HG03139 (cell line): ENCODE results near the gene TEX19.
"Not testable (repeated sequence)": the region's sequence is repeated elsewhere in the genome, so short reads cannot be mapped to it uniquely, and the experiment has no call there.

Source experiments
- ATAC-seq: cut with Tn5 transposase; IDR thresholded peaks from one replicate; pipeline ENCODE4 v1.9.1; 2021; ENCODE audit not compliant: unreplicated experiment

TEX19 gene

GRCh38 chr17:82334204-82334621, 24.8 kb upstream of the TEX19 start:
- ATAC-seq, result no peak

DNA sequence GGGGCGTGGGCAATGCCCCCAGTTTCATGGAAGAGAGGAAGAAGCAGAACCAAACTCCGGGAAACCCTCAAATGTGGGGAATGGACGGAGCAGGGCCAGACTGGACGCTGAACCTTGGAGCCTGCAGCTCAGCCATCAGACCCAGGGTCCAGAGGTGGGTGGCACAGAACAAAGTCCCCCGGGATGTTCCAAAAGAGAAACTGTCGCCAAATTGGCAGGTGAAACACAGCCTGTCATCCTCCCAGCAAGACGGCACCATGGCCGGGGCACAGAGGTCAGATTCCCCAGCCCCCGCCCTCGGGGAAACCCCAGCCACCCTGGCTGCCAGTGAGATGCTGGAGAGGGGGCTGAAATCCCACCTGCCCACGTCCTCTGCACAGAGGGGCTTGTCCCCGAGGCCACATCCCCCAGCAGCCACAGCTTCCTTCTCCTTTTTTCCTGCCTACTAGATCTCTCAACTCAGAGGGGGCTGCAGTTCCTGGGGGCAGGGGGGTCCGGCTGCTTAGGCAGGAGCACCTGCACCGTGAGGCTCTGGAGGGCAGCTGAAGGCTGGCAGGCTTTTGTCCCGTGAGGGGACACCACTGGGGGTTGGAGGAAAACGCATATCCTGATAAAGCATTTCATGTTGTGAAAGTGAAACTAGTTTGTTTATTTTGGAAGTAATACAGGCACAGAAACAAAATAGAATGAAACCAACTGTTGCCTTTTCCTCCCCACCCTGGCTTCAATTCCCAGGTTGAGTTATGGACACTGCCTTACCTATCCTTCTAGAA, 24.2 kb upstream of the TEX19 start:
- no peak for ATAC-seq

- ATAC-seq, result no peak
Measured at GRCh38 chr17:82338858-82339633, 20.0 kb upstream of the TEX19 start.

DNA sequence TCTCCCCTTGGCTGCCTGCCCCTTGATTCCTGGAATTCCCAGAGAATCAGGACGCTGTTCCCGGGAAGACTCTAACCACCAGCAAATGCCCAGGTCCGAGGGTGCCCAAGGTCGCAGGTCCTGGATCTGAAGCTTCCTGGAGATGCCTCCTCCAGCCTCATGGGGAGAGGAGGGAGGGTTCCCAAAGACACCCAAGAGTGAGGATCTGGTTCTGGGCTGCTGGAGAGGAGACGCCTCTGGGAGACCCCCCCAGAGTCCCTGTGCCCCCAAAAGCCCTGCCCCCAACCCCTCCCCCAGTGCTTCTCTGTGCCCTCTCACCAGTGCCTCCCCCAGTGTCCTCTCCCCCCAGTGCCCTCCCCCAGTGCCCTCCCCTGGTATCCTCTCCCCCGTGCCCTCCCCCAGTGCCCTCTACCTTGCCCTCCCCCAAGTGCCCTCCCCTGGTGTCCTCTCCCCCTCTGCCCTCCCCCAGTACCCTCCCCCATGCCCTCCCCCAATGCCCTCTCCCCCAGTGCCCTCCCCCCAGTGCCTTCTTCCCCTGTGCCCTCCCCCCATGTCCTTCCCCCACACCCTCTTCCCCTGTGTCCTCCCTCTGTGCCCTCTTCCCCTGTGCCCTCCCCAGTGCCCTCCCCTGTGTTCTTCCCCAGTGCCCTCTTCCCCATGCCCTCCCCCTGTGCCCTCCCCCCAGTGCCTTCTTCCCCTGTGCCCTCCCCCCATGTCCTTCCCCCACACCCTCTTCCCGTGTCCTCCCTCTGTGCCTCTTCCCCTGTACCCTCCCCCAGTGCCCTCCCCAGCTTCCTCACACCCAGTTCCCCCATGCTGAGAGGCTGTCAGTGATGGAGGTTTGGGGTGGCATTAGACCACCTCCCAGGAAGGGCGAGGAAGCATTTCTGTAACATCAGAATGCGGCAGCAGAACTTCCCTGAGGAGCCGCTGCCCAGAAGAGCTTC, 19.1 kb upstream of the TEX19 start:
- ATAC-seq, result no peak

GRCh38 chr17:82342361-82343079, 16.5 kb upstream of the TEX19 start:
- no peak for ATAC-seq

GRCh38 chr17:82343560-82343959, 15.5 kb upstream of the TEX19 start:
- ATAC-seq, result no peak

DNA sequence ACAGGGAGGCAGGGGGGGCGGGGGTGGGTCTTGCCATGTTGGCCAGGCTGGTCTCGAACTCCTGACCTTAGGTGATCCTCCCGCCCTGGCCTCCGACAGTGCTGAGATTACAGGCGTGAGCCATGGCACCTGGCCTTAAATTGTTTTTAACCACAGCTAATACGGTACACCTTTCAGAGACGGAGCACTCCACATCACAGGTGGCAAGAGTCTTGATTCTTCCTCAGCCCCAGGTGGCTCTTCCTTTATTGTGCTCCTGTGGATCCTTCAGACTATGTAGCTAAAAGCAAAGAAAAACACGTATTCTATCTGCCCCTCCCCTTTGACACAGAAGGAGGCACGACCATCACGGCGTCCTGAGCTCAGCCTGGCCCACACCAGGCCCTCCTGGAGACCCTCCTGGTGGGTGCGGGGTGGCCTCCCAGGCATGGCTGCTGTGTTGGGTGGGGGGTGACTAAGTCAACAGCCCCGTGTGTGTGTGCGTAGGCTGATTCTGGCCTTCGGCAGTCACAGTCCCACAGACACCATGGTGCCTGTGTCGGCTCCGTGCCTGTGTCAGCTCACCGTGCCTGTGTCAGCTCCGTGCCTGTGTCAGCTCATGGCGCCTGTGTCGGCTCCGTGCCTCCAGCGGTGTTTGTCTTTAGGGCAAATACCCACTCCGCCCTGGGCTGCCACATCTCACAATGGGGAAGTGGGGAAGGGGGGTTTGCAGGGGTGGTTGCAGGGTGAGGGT, 14.7 kb upstream of the TEX19 start:
- no peak for ATAC-seq

GRCh38 chr17:82345151-82345976, 13.7 kb upstream of the TEX19 start:
- ATAC-seq, result no peak

DNA sequence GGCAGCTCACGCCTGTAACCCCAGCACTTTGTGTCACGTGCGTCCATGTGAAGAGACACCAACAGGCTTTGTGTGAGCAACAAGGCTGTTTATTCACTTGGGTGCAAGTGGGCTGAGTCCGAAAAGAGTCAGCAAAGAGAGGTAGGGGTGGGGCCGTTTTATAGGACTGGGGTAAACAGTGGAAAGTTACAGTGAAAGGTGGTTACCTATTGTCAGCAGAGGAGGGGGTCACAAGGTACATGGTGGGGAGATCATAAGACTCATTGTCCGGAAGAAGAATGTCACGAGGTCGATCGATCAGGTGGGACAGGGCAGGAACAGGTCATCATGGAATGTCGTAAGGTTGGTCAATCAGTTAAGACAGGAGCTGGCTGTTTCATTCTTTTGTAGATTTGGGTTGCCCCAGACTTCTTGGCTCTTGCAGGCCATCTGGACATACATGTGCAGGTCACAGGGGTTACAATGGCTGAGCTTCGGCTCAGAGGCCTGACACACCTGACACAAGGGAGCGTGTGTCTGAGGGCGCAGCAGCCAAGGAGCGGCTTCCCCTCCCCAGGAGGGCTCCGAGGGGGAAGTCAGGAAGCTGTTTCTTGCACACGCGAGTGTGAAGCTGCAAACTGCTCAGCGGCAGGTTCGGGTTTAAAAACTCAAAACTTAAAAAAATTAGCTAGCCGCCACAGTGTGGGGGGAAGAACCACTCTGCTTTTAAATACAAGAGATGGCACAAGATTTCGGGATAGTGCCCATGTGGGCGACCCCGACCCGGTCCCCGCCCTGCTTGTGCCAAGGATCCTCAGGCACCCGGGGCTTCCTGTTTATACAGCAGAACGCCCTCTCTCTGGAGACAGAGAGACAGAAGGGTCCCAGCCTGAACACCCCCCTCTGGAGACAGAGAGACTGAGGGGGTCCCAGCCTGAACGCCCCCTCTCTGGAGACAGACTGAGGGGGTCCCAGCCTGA, 12.4 kb upstream of the TEX19 start:
- ATAC-seq, result no peak

GRCh38 chr17:82347994-82348393, 11.1 kb upstream of the TEX19 start:
- not testable (repeated sequence) for ATAC-seq

DNA sequence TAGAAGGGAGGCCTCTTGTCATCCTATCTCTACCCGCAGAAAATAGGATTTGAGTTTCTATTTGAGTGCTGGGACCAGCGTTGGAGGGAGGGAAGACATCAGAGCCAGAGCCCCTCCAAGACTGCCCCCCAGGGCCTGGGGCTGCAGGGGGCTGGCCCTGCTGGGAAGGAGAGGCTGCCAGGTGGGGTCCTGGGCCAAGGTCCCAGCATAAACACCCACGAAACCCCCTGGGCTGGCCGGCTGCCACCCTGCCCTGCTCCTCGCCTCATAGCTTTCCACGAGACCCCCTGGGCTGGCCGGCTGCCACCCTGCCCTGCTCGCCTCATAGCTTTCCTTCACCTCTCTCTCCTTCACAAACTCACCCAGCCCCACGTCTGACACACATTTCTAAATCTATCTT, 10.6 kb upstream of the TEX19 start:
- ATAC-seq, result no peak

- no peak for ATAC-seq
Measured at GRCh38 chr17:82348866-82349265, 10.2 kb upstream of the TEX19 start.

DNA sequence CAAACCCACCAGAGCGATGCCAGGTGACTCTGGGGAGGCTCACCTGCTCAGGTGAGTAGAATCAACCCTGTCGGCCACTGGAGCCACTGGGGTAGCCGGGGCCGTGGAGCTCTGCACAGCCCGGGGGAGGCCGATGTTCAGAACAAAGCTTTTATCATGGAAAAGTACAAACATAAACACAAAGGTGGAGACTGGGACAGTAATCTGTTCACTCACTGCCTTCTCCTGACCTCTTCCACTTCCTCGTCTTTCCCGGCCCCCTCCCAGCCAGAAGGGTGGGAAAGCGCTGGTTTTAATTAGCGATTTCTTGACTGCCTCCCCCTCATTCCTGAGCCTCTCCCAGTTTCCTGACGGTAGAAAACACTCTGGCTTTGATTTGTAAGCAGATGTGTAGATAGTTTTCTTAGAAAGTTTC, 9.8 kb upstream of the TEX19 start:
- no peak for ATAC-seq

DNA sequence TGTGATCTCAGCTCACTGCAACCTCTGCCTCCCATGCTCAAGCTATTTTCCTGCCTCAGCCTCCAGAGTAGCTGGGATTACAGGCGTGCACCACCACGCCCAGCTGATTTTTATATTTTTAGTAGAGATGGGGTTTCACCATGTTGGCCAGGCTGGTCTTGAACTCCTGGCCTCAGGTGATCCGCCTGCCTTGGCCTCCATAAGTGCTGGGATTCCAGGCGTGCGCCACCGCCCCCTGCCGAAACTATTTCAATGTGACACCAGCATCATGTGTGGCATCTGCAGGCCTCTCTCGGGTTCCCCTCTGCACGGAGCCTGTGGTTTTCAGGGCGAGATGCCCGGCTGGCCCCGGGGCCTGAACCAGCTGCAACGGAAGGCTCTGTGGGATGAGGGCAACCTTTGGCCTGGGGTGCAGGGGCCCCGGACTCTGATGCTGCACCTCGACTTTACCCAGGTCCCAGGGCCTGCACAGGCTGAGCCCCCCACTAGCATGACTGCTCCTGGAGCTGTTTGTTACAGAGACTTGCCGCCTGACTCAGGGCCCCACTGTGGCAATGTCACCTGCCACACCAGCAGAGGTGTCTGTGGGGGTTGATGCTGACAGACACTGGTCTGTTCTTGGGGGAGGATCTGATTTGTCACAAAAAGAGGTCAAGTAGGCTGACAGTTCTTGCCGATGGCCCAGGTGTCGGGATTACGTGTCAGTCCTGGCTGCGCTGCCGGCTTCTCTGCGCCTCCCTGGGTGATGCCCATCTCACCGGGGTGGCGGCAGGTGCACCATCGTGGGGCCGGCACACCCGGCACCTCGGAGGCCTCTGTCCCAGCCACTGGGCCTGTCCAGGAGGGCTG, 8.6 kb upstream of the TEX19 start:
- no peak for ATAC-seq

DNA sequence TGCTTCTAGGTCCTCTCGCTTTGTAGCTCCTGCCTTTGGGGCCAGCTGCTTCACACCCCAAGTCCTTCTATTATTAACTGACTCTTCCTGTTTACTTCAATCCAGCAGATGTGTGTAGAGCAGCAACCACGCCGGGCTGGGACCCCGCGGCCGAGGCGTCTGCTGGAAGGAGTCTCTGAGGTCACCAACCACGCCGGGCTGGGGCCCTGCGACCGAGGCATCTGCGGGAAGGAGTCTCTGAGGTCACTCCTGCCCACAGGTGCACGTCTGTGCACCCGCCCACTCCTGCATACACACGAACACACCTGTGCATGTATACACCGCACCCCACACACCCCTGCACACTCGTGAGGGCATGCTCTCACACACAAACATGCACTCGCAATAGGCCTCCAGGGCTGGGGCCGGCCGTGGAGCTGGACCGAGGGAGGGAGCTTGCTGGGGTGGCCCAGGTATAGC, 7.8 kb upstream of the TEX19 start:
- peak; percentile 59 for ATAC-seq

- ATAC-seq, result peak; percentile 55
Measured at GRCh38 chr17:82351713-82352488, 7.1 kb upstream of the TEX19 start.
